Activated CD8-positive, alpha-beta T cell treated with anti-CD3 and anti-CD28 coated beads for 36 hours (primary cell): ENCODE data around the gene ST6GALNAC1. TPM values are rescaled to one million over a fixed set of nuclear protein-coding genes. Genes with fewer than 3 reads are reported as not detected.

ENCODE experiments used
- ATAC-seq: fragments of 200-7000 bp; cut with Tn5 transposase; one replicate; pipeline ENCODE4 v1.10.0; 2021; ENCODE audit warnings: mild to moderate bottlenecking, moderate library complexity
- CTCF ChIA-PET: fragments of 350-600 bp; sonication (Branson Sonifier 250); formaldehyde crosslinking; loops from one replicate; lab custom pipeline; 2021; ENCODE audit warnings: antibody characterized with exemption; lab: Charles Lee
- POLR2A ChIA-PET: fragments of 350-600 bp; sonication (Branson Sonifier 250); formaldehyde crosslinking; loops from one replicate; lab custom pipeline; 2021; ENCODE audit warnings: antibody characterized with exemption; lab: Charles Lee
- DNase-seq: peaks from one replicate; pipeline ENCODE4 v3.0.0-alpha.2; 2020
- H3K27ac Mint-ChIP-seq: one replicate; pipeline ENCODE4 v1.8.0; 2021; ENCODE audit warnings: mild to moderate bottlenecking, mixed read lengths
- H3K27me3 Mint-ChIP-seq: one replicate; pipeline ENCODE4 v1.8.0; 2021; ENCODE audit warnings: mixed read lengths
- H3K36me3 Mint-ChIP-seq: one replicate; pipeline ENCODE4 v1.8.0; 2021; ENCODE audit warnings: low read depth, mixed read lengths
- H3K4me1 Mint-ChIP-seq: one replicate; pipeline ENCODE4 v1.8.0; 2021; ENCODE audit warnings: low read depth, mixed read lengths
- H3K4me3 Mint-ChIP-seq: one replicate; pipeline ENCODE4 v1.8.0; 2021; ENCODE audit warnings: mild to moderate bottlenecking, moderate library complexity, mixed read lengths
- H3K9me3 Mint-ChIP-seq: one replicate; pipeline ENCODE4 v1.8.0; 2021; ENCODE audit warnings: mixed read lengths
- CTCF ChIP-seq: fragments of 200-600 bp; IDR thresholded peaks from one replicate; pipeline ENCODE4 v1.8.0; 2022; ENCODE audit warnings: antibody characterized with exemption, mild to moderate bottlenecking
- intact Hi-C: fragments of 100-400 bp; cut with micrococcal nuclease; formaldehyde crosslinking; loops from one replicate; pipeline ENCODE4 v1.10.0; 2022
- total RNA-seq, 2 experiments: library from RNA; stranded (reverse); gene quantifications; one replicate each; pipeline ENCODE4 v1.2.3, GENCODE V29; 2021

The ST6GALNAC1 gene
- total RNA-seq, 2 experiments from 2014 or later = not detected

- ChIA-PET CTCF (no interaction called here), POLR2A (no interaction called here)
- Mint-ChIP-seq H3K4me1 (peaks cover 3% of the 10 kb centered on the region), H3K27me3 (peaks cover 3% of the 10 kb centered on the region), H3K36me3 (peaks cover 1% of the 10 kb centered on the region), H3K4me3 (no peak overlapping the region), H3K27ac (no peak overlapping the region), H3K9me3 (peaks cover 6% of the 10 kb centered on the region)
- ATAC-seq = no peak
- DNase-seq = no peak
- intact Hi-C loops = no loop called here
- TF ChIP-seq CTCF = no peak
Observed at GRCh38 chr17:76650504-76650903, 6.9 kb upstream of the ST6GALNAC1 start.

GRCh38 chr17:76646712-76647111 is 3.2 kb upstream of the ST6GALNAC1 start:
- CTCF ChIA-PET = interaction anchor here (1.0 to 1.3 kb wide), 3 partner anchors 22 to 123 kb away, joined by 3 to 6 read pairs (median 3); no protein-coding TSS in a partner anchor
- ATAC-seq (no peak), DNase-seq (no peak)
- Mint-ChIP-seq H3K27me3 (peaks cover 2% of the 10 kb centered on the region), H3K4me1 (peaks cover 12% of the 10 kb centered on the region), H3K4me3 (no peak overlapping the region), H3K27ac (no peak overlapping the region), H3K36me3 (peaks cover 1% of the 10 kb centered on the region), H3K9me3 (peaks cover 6% of the 10 kb centered on the region)
- TF ChIP-seq CTCF = no peak
- intact Hi-C loops = no loop called here
- POLR2A ChIA-PET = no interaction called here

- TF ChIP-seq CTCF = no peak
- CTCF ChIA-PET = interaction anchor here (1.3 kb wide), 1 partner anchor 36 kb away, joined by 6 read pairs; no protein-coding TSS in a partner anchor
- intact Hi-C loops = no loop called here
- no peak for ATAC-seq
- H3K27me3 Mint-ChIP-seq = no peaks in the 10 kb centered on the region
- H3K4me1 Mint-ChIP-seq = peaks cover 10% of the 10 kb centered on the region
- no peak overlapping the region for H3K27ac Mint-ChIP-seq
- DNase-seq = no peak
- POLR2A ChIA-PET = no interaction called here
- H3K36me3 Mint-ChIP-seq = peaks cover 1% of the 10 kb centered on the region
- peaks cover 6% of the 10 kb centered on the region for H3K9me3 Mint-ChIP-seq
- H3K4me3 Mint-ChIP-seq = no peak overlapping the region
Observed at GRCh38 chr17:76645481-76645880, 1.9 kb upstream of the ST6GALNAC1 start.

GRCh38 chr17:76644995-76645394 is 1.4 kb upstream of the ST6GALNAC1 start:
- ChIA-PET POLR2A (no interaction called here), CTCF (interaction anchor here (1.6 kb wide), 1 partner anchor 37 kb away, joined by 4 read pairs; no protein-coding TSS in a partner anchor)
- Mint-ChIP-seq H3K9me3 (peaks cover 6% of the 10 kb centered on the region), H3K36me3 (peaks cover 1% of the 10 kb centered on the region), H3K4me1 (peaks cover 10% of the 10 kb centered on the region), H3K27ac (no peak overlapping the region), H3K27me3 (no peaks in the 10 kb centered on the region), H3K4me3 (no peak overlapping the region)
- DNase-seq (no peak), ATAC-seq (no peak)
- intact Hi-C loops = no loop called here
- TF ChIP-seq CTCF = no peak

GRCh38 chr17:76642994-76643393 is 563 bp downstream of the ST6GALNAC1 start:
- Mint-ChIP-seq H3K27ac (no peak overlapping the region), H3K4me3 (no peak overlapping the region), H3K36me3 (peaks cover 1% of the 10 kb centered on the region), H3K9me3 (peaks cover 6% of the 10 kb centered on the region), H3K27me3 (no peaks in the 10 kb centered on the region), H3K4me1 (peaks cover 10% of the 10 kb centered on the region)
- ChIA-PET POLR2A (no interaction called here), CTCF (interaction anchor here (2.7 kb wide), 1 partner anchor 19 kb away, joined by 18 read pairs; no protein-coding TSS in a partner anchor)
- TF ChIP-seq CTCF = no peak
- intact Hi-C loops = no loop called here
- no peak for ATAC-seq
- DNase-seq = no peak
